Activated CD8-positive, alpha-beta memory T cell treated with anti-CD3 and anti-CD28 coated beads for 36 hours (primary cell): Measurements from ENCODE around the gene SHROOM3. TPM values are rescaled to one million over a fixed set of nuclear protein-coding genes. Genes with fewer than 3 reads are reported as not detected.
"Not testable (repeated sequence)": the region's sequence is repeated elsewhere in the genome, so short reads cannot be mapped to it uniquely, and the experiment has no call there.

Experiments used
- CTCF ChIA-PET: fragments of 350-600 bp; sonication (Branson Sonifier 250); formaldehyde crosslinking; loops from one replicate; lab custom pipeline; 2021; ENCODE audit warnings: antibody characterized with exemption; lab: Charles Lee
- POLR2A ChIA-PET: fragments of 350-600 bp; sonication (Branson Sonifier 250); formaldehyde crosslinking; loops from one replicate; lab custom pipeline; 2021; ENCODE audit warnings: antibody characterized with exemption; lab: Charles Lee
- total RNA-seq, 2 experiments: library from RNA; stranded (reverse); gene quantifications; one replicate each; pipeline ENCODE4 v1.2.3, GENCODE V29; 2021

SHROOM3 gene
- total RNA-seq, 2 experiments from 2014 or later, result not detected

DNA sequence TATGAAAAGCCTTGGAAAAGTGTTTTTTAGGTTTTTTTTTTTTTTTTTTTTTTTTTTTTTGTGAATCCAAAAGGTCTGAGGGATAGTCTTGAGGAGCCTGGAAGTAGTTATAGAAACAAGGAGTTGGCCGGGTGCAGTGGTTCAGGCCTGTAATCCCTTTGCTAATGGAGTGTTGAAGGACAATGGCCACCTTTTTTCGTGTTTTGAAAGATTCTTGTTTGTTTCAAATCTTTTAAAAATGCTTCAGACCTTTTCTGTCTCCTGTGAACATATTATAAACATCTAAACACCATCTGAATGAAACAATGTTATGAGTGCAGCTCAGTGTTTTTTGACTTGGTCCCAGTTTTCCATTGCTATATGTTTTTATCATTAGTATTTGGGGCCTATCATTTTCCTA, 285.1 kb downstream of the SHROOM3 start:
- POLR2A ChIA-PET, result no interaction called here
- CTCF ChIA-PET, result no interaction called here

GRCh38 chr4:76722146-76722545, 287.1 kb downstream of the SHROOM3 start:
- POLR2A ChIA-PET, CTCF ChIA-PET: not testable (repeated sequence)

DNA sequence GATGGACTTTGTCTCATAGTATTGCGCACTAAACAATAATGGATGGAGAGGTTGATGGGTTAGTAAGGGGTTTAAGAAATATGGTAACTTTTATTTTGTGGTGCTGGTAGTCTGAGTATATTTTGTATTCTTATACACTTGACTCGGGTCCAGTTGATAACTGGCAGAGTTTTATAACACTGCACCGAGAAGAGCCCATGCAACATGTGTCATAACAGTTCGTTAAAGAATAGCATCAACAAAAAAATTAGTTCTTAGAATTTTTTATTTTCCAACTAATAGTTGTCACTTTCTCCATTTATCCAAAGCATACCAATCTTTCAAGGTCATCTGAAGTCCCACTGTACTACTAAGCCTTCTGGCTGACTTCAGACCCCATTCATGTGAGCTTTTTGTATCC, 287.8 kb downstream of the SHROOM3 start:
- ChIA-PET POLR2A (no interaction called here), CTCF (no interaction called here)

- ChIA-PET CTCF (no interaction called here), POLR2A (no interaction called here)
Measured at GRCh38 chr4:76723373-76723772, 288.3 kb downstream of the SHROOM3 start.

GRCh38 chr4:76723924-76724323, 288.9 kb downstream of the SHROOM3 start:
- ChIA-PET POLR2A (no interaction called here), CTCF (no interaction called here)

DNA sequence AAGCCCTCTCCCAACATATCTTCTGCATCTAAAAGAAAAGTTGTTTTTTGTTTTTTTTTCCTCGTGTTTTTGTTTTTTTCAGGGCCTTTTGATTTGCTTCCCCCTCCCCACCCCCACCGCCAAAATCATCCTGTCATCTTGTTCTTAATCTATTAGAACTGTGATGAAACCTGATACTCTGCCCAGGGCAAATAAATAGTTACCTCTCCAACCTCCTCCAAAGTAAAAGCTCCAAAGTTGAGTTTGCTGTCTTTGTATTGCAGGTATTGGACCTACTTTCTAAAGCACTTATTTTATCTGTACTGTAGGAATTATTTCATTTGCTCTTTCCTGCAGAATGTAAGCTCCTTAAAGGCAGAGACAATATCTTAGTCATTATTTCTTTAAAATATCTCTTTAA, 290.0 kb downstream of the SHROOM3 start:
- CTCF ChIA-PET, result no interaction called here

DNA sequence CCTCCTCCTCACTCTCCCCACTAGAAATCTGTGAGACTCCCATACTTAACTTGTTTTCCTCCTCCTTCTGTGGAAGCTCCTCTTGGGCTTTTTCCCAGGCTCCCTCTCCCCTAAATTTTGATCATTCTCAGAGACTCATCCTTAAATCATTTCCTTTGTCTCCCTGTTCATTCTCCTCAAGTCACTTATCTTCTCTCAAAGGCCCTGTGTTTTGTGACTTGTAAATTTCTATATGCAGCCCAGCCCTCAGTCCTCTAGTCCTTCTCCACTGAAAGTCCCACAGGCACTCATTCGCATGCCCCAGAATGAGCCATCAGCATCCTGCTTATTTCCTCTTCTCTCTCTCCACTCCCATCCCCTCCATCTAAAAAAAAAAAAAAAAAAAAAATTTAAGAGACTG, 291.1 kb downstream of the SHROOM3 start:
- CTCF ChIA-PET, result no interaction called here

More for the DNA sequence above, 290.0 kb downstream of the SHROOM3 start:
- POLR2A ChIA-PET, result no interaction called here

DNA sequence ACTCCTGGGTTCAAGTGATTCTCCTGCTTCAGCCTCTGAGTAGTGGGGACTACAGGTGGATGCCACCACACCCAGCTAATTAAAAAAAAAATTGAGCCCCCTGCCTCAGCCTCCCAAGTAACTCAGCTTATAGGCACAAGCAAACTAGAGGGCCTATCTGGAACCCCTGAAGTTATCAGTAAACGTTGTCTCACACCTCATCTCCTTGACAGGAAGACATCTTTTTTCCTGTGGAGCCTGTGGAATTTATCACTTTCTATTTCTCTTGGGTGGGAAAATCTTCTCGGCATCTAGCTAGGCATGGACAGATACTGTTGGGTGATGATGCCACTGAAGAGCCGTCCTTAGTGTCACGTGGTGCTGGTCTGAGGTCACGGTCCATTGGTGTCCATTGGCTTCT, 291.6 kb downstream of the SHROOM3 start:
- CTCF ChIA-PET, result no interaction called here
- POLR2A ChIA-PET, result interaction anchor here (0.6 kb wide), 1 partner anchor 270 kb away, joined by 3 read pairs; no protein-coding TSS in a partner anchor

More for the DNA sequence above, 291.1 kb downstream of the SHROOM3 start:
- POLR2A ChIA-PET, result no interaction called here

DNA sequence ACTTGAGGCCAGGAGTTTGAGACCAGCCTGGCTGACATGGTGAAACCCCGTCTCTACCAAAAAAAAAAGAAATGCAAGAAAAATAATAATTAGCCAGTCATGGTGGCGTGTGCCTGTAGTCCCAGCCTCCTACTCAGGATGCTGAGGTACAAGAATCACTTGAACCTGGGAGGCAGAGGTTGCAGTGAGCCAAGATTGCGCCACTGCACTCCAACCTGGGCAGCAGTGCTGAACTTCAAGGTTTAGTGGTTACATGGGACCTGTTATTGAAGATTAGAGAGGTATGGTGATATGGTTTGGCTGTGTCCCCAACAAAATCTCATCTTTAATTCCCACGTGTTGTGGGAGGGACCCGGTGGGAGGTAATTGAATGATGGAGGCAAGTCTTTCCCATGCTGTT, 292.9 kb downstream of the SHROOM3 start:
- POLR2A ChIA-PET, CTCF ChIA-PET: not testable (repeated sequence)

GRCh38 chr4:76729460-76729859, 294.4 kb downstream of the SHROOM3 start:
- ChIA-PET POLR2A (no interaction called here), CTCF (no interaction called here)

- CTCF ChIA-PET, result no interaction called here
- POLR2A ChIA-PET, result no interaction called here
Measured at GRCh38 chr4:76729980-76730379, 295.0 kb downstream of the SHROOM3 start.

DNA sequence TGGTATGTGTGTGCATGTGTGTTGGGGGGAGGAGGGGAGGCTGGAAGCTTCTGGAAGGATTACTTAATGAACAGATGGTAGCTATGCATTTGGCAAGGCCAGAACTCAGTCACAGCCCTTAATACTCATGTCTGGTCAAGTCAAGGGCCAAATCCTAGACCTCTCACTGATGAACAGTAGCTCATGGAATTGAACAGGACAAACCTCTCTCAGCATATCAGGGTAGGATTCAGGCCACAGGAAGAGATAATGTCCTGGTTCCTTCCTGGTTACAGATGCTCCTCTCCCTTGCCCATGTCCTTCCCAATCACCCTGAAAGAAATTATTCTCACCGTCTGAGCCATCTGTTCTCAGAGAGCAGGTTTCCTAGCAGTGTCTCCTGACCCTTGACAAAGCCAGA, 297.2 kb downstream of the SHROOM3 start:
- ChIA-PET CTCF (no interaction called here), POLR2A (no interaction called here)

DNA sequence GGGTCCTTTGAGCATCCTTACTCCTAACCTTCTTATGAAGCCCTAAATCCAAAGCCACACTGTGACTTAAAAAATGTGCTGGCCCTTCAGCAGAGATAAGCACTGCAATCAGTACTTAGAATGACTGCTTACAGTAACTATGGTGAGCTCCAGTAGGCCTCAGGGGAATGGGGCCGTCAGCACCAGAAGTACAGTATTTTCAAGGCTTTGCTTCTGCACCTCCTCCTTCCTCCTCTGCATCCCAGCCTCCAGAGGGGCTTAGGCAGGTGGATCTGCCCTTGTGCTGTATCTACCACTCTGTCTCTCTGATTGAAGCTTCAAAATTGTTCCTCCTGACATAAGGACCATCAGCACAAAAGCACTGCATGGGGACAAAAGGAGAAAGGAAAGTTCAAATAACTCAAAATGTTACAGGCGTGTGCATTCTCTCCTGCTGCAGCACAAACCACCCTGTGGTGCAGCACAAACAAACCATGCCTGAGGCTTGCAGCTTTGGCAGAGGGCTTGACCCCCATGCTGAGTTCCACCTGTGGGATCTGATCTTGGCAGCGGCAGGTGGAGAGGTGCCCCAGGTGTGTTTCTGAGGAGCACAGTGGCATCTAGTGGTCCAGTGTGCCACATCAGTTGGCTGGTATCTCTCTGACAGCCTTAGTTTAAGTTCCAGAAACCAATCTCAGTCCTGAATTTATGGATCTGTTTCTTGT, 298.2 kb downstream of the SHROOM3 start:
- CTCF ChIA-PET, result no interaction called here
- POLR2A ChIA-PET, result no interaction called here

DNA sequence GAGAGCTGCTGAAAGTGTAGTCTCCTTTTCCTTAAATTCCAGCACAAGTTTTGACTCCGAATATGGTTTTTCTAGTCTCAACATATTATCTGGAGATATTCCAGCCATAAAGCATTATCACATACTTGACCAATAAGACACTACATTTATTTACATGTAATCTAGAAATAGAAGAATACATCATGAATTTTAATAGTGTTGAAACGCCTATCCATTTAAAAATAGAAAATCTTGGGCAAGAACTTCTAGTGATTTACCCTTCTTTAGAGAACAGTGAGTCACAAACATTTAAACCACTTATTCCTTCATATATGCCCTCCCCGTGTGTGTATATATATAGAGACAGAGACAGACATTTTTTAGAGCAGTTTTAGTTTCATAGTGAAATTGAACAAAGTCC, 301.4 kb downstream of the SHROOM3 start:
- ChIA-PET POLR2A (no interaction called here), CTCF (no interaction called here)

DNA sequence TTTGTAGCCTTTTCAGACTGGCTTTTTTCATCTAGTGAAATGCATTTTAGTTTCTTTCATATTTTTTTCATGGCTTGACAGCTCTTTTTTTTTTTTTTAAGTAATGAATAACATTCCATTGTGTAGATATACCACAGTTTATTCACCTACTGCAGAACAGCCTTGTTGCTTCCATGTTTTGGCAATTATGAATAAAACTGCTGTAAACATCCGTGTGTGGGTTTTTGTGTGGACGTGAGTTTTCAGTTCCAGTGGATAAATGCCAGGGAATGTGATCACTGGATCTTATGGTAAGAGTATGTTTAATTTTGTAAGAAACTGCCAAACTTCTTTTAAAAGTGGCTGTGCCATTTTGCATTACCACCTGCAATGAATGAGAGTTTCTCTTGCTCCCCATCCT, 302.2 kb downstream of the SHROOM3 start:
- ChIA-PET POLR2A (no interaction called here), CTCF (no interaction called here)

- ChIA-PET CTCF (no interaction called here), POLR2A (no interaction called here)
Measured at GRCh38 chr4:76737771-76738085, 302.7 kb downstream of the SHROOM3 start.

DNA sequence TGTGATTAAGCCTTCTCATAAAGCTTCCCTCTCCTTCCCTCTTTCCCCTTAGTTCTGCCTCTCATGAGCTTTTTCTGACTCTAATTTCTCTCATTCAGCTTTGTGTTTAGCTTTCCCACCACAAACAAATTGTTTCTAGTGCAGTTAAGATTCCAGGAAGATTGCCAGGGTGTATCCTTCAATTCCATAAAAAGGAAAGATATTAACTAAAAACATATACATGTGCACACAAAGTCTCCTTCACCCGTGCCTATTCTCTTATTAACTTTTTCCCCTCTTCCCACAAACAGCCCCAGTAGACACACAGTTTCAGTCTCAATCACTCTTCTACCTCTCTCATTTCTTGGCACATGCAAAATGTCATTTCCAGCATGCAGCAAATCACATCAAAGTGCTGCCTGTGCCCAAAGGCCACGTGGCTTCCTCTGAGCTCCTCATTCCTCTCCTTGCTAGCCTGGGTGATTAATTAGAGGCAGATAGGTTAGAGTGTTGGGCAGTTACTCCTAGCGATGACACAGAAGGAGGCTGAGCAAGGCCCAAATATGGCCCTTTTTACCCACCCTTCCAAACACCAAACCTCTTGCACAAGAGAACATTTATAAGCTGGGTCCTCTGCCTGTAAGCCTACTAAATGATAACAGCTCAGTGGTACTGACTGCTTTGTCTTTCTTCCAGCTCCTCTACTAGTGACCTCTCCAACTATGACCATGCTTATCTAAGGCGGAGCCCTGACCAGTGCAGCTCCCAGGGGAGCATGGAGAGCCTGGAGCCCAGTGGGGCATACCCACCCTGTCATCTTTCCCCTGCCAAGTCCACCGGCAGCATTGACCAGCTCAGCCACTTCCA, 303.3 kb downstream of the SHROOM3 start:
- CTCF ChIA-PET, result no interaction called here
- POLR2A ChIA-PET, result no interaction called here

DNA sequence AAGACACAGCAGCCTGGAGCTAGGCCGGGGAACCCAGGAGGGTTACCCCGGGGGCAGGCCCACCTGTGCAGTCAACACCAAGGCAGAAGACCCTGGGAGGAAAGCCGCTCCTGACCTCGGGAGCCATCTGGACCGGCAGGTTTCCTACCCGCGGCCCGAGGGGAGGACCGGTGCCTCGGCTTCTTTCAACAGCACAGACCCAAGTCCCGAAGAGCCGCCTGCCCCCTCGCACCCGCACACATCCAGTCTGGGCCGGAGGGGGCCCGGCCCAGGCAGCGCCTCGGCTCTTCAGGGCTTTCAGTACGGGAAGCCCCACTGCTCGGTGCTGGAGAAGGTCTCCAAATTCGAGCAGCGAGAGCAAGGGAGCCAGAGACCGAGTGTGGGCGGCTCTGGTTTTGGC, 305.2 kb downstream of the SHROOM3 start:
- CTCF ChIA-PET, result no interaction called here

DNA sequence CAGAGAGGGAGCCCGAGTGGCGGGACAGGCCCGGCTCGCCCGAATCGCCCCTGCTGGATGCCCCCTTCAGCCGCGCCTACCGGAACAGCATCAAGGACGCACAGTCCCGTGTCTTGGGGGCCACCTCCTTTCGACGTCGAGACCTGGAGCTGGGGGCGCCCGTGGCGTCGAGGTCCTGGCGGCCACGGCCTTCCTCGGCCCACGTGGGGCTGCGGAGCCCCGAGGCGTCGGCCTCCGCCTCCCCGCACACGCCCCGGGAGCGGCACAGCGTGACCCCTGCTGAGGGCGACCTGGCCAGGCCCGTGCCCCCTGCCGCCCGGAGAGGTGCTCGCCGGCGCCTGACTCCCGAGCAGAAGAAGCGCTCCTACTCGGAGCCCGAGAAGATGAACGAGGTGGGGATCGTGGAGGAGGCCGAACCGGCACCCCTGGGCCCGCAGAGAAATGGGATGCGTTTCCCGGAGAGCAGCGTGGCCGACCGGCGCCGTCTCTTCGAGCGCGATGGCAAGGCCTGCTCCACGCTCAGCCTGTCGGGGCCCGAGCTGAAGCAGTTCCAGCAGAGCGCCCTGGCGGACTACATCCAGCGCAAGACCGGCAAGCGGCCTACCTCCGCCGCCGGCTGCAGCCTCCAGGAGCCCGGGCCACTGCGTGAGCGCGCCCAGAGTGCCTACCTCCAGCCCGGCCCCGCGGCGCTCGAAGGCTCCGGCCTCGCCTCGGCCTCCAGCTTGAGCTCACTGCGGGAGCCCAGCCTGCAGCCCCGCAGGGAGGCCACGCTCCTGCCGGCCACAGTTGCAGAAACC, 306.0 kb downstream of the SHROOM3 start:
- ChIA-PET CTCF (no interaction called here), POLR2A (no interaction called here)

More for the DNA sequence above, 305.2 kb downstream of the SHROOM3 start:
- POLR2A ChIA-PET, result no interaction called here

DNA sequence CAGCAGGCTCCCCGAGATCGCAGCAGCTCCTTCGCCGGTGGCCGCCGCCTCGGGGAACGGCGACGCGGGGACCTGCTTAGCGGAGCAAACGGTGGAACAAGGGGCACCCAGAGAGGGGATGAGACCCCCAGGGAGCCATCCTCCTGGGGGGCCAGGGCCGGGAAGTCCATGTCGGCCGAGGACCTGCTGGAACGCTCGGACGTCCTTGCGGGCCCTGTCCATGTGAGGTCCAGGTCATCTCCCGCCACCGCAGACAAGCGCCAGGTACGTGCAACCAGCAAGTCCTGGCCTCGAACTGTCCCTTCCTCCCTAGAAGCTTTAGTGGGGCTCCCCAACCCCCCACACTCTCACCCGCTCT, 306.6 kb downstream of the SHROOM3 start:
- POLR2A ChIA-PET, result no interaction called here
- CTCF ChIA-PET, result no interaction called here
